ENCODE measurements around the gene MRPL44. TPM values are rescaled to one million over a fixed set of nuclear protein-coding genes. Genes with fewer than 3 reads are reported as not detected.

The MRPL44 gene
- total RNA-seq, 4 donors from 2014 or later, result 25.8 to 40.6 (median 33.7) TPM

GRCh38 chr2:223921204-223921603 lies 36.1 kb upstream of the MRPL44 start:
- Histone ChIP-seq H3K4me1 (peaks cover 10 to 13% of the 10 kb centered on the region in 2 donors), H3K36me3 (no peaks in the 10 kb centered on the region), H3K27me3 (no peaks in the 10 kb centered on the region), H3K9me3 (no peaks in the 10 kb centered on the region), H3K27ac (no peak overlapping the region), H3K4me3 (no peak overlapping the region)
- intact Hi-C loops (cut with DNase I; ENCODE audit: low total_unique reads), result no loop called here
- in situ Hi-C loops (cut with MboI; ENCODE audit: low sequenced_read_pairs in 4 of 4), result no loop called here
- DNase-seq (no peak), ATAC-seq (no peak)
- no peak for TF ChIP-seq POLR2A (IDR thresholded peaks at IDR 0.05)
- TF ChIP-seq CTCF (IDR thresholded peaks at IDR 0.05 in 4 of 5, conservative IDR thresholded peaks at IDR 0.05 in 1 of 5), result no peak

- no peaks in the 10 kb centered on the region for H3K36me3 ChIP-seq
- in situ Hi-C loops (cut with MboI; ENCODE audit: low sequenced_read_pairs in 4 of 4), result no loop called here
- intact Hi-C loops (cut with DNase I; ENCODE audit: low total_unique reads), result no loop called here
- DNase-seq (no peak), ATAC-seq (no peak)
- no peak overlapping the region for H3K4me3 ChIP-seq
- no peak overlapping the region for H3K27ac ChIP-seq
- H3K9me3 ChIP-seq, result no peaks in the 10 kb centered on the region
- TF ChIP-seq CTCF (IDR thresholded peaks at IDR 0.05 in 4 of 5, conservative IDR thresholded peaks at IDR 0.05 in 1 of 5), result no peak
- no peak for TF ChIP-seq POLR2A (IDR thresholded peaks at IDR 0.05)
- peaks cover 10 to 13% of the 10 kb centered on the region in 2 donors for H3K4me1 ChIP-seq
- H3K27me3 ChIP-seq, result no peaks in the 10 kb centered on the region
Measured at GRCh38 chr2:223922308-223922707, 35.0 kb upstream of the MRPL44 start.

- peaks cover 13 to 14% of the 10 kb centered on the region in 2 donors for H3K4me1 ChIP-seq
- ATAC-seq (no peak), DNase-seq (no peak)
- H3K27me3 ChIP-seq, result no peaks in the 10 kb centered on the region
- TF ChIP-seq CTCF (IDR thresholded peaks at IDR 0.05 in 4 of 5, conservative IDR thresholded peaks at IDR 0.05 in 1 of 5), result no peak
- no peak for TF ChIP-seq POLR2A (IDR thresholded peaks at IDR 0.05)
- H3K36me3 ChIP-seq, result no peaks in the 10 kb centered on the region
- in situ Hi-C loops (cut with MboI; ENCODE audit: low sequenced_read_pairs in 4 of 4) (no loop called here), intact Hi-C loops (cut with DNase I; ENCODE audit: low total_unique reads) (no loop called here)
- no peak overlapping the region for H3K4me3 ChIP-seq
- no peaks in the 10 kb centered on the region for H3K9me3 ChIP-seq
- H3K27ac ChIP-seq, result no peak overlapping the region
Measured at GRCh38 chr2:223923976-223924375, 33.3 kb upstream of the MRPL44 start.

- Histone ChIP-seq H3K27me3 (no peaks in the 10 kb centered on the region), H3K9me3 (no peaks in the 10 kb centered on the region), H3K36me3 (no peaks in the 10 kb centered on the region), H3K27ac (no peak overlapping the region), H3K4me3 (no peak overlapping the region), H3K4me1 (peaks cover 13 to 16% of the 10 kb centered on the region in 2 donors)
- in situ Hi-C loops (cut with MboI; ENCODE audit: low sequenced_read_pairs in 4 of 4) (no loop called here), intact Hi-C loops (cut with DNase I; ENCODE audit: low total_unique reads) (no loop called here)
- no peak for DNase-seq
- TF ChIP-seq POLR2A (IDR thresholded peaks at IDR 0.05), result no peak
- ATAC-seq, result no peak
Measured at GRCh38 chr2:223925106-223925505, 32.2 kb upstream of the MRPL44 start.

- Histone ChIP-seq H3K36me3 (no peaks in the 10 kb centered on the region), H3K4me1 (peaks cover 30 to 36% of the 10 kb centered on the region in 2 donors), H3K27ac (peak overlapping the region in 1 of 4 donors; percentile 80), H3K9me3 (no peaks in the 10 kb centered on the region), H3K4me3 (no peak overlapping the region), H3K27me3 (no peaks in the 10 kb centered on the region)
- DNase-seq (no peak), ATAC-seq (no peak)
- in situ Hi-C loops (cut with MboI; ENCODE audit: low sequenced_read_pairs in 4 of 4) (no loop called here), intact Hi-C loops (cut with DNase I; ENCODE audit: low total_unique reads) (no loop called here)
- TF ChIP-seq CTCF (IDR thresholded peaks at IDR 0.05 in 4 of 5, conservative IDR thresholded peaks at IDR 0.05 in 1 of 5), result no peak
- TF ChIP-seq POLR2A (IDR thresholded peaks at IDR 0.05), result no peak
Measured at GRCh38 chr2:223928113-223929006, 28.9 kb upstream of the MRPL44 start.
